Measurements from ENCODE around the gene EEPD1. TPM values are rescaled to one million over a fixed set of nuclear protein-coding genes. Genes with fewer than 3 reads are reported as not detected.

EEPD1 gene
- total RNA-seq, 4 donors from 2014 or later, result 19.0 to 34.2 (median 20.8) TPM

DNA sequence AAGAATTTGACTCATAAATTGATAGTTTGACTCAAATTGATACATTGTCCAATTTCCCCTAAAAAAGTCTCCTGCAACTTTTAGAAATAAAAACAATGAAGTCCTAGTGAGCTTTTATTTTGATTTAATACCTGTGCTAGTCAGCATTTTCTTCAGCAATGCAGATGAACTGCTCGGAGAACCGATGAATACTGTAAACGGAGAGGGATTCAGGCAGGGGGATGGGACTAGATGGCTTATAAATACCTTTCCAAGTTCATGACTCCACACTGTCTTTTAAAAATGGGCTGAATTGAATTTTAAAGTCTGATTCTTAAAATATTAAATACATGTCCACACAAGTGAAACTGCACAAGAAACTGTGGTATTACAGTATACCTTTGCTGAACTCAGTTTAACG, 12.7 kb downstream of the EEPD1 start:
- H3K4me3 ChIP-seq (ENCODE audit: low read depth, poor library complexity, severe bottlenecking), result no peak overlapping the region
- intact Hi-C loops (cut with DNase I; ENCODE audit: low total_unique reads), result no loop called here
- 93 to 96% methylated on average over 4 of the region's 4 CpGs for WGBS, 2 donors
- DNase-seq (ENCODE audit: low spot score in 2 of 2), result no peak
- no peak for TF ChIP-seq POLR2A (IDR thresholded peaks at IDR 0.05)

DNA sequence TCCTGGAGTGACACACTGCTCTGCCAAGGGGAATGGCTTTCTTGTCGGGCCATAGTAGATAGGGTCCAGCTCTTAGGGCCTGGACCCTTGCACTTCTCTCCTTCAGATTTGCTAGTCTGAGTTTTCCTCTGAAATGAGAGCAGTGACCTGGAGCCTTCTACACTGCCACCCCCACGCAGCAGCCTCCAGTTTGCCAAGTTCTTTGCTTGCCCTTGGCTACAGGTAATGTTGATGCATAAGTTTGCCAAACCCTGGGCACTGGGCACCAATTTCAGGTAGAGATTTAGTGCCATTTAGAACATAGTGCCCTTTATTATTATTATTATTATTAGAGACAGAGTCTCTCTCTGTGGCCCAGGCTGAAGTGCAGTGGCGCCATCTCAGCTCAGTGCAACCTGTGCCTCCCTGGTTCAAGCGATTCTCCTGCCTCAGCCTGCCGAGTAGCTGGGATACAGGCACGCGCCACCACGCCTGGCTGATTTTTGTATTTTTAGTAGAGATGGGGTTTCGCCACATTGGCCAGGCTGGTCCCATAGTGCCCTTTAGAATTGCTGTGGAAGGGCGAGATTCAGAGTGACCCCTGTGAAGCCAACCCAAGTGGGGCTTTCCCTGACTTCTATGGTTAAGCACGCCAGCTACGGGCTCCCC, 14.5 kb downstream of the EEPD1 start:
- DNase-seq (ENCODE audit: low spot score in 2 of 2), result peak in 1 of 2 donors; percentile 42
- WGBS, 2 donors, result 81 to 91% methylated on average over 12 of the region's 12 CpGs
- intact Hi-C loops (cut with DNase I; ENCODE audit: low total_unique reads), result no loop called here

DNA sequence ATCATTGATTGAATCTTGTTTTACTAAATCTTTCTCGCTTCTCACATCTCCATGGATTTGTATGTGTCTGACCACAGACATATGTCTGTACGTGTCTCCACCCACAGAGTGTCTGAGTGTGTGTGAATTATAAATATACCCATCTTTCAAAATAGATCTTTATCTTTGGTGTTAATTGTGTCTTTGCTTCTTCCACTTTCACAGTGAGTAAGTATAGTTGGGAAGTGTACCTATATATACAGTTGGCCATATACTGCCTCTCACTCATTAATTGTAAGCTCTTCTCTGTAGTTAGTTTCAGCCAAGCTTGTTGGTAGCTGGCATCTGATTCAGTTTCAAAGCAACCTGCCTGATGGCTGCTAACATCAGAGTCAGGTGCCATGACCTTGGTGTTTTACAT, 18.4 kb downstream of the EEPD1 start:
- intact Hi-C loops (cut with DNase I; ENCODE audit: low total_unique reads), result no loop called here

More for the DNA sequence above, 14.5 kb downstream of the EEPD1 start:
- no peak overlapping the region for H3K4me3 ChIP-seq (ENCODE audit: low read depth, poor library complexity, severe bottlenecking)
- TF ChIP-seq POLR2A (IDR thresholded peaks at IDR 0.05), result no peak
- TF ChIP-seq, protein P1, sequence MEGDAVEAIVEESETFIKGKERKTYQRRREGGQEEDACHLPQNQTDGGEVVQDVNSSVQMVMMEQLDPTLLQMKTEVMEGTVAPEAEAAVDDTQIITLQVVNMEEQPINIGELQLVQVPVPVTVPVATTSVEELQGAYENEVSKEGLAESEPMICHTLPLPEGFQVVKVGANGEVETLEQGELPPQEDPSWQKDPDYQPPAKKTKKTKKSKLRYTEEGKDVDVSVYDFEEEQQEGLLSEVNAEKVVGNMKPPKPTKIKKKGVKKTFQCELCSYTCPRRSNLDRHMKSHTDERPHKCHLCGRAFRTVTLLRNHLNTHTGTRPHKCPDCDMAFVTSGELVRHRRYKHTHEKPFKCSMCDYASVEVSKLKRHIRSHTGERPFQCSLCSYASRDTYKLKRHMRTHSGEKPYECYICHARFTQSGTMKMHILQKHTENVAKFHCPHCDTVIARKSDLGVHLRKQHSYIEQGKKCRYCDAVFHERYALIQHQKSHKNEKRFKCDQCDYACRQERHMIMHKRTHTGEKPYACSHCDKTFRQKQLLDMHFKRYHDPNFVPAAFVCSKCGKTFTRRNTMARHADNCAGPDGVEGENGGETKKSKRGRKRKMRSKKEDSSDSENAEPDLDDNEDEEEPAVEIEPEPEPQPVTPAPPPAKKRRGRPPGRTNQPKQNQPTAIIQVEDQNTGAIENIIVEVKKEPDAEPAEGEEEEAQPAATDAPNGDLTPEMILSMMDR (IDR thresholded peaks at IDR 0.05), result no peak

DNA sequence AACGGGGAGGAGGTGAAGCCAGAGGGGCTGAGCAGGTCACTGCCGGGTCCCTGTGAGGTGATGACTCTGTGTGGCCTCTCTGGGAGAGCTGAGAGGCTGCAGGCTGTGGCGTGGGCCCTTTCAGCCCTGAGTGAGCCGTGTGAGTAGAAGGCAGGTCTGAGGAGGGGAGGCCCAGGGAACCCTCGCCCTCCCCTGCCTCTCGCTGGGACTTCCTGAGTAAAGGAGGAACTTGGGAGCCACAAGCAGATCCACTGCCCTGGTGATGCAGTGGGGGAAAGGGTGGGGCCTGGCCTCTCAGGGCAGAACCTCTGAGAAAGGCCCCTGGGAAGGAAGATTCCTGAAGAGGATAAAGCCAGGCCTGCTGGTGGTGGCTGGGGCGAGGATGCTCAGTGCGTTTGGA, 22.8 kb downstream of the EEPD1 start:
- DNase-seq (ENCODE audit: low spot score in 2 of 2), result peak; percentile 56 to 89
- intact Hi-C loops (cut with DNase I; ENCODE audit: low total_unique reads), result no loop called here
- WGBS, 2 donors, result 64 to 76% methylated on average over 4 to 8 of the region's 8 CpGs
- no peak for TF ChIP-seq POLR2A (IDR thresholded peaks at IDR 0.05)
- TF ChIP-seq, protein P1 (IDR thresholded peaks at IDR 0.05), result no peak
- H3K4me3 ChIP-seq (ENCODE audit: low read depth, poor library complexity, severe bottlenecking), result no peak overlapping the region

More for the DNA sequence above, 18.4 kb downstream of the EEPD1 start:
- 25 to 35% methylated on average over 2 of the region's 2 CpGs for WGBS, 2 donors
- H3K4me3 ChIP-seq (ENCODE audit: low read depth, poor library complexity, severe bottlenecking), result no peak overlapping the region
- no peak for DNase-seq (ENCODE audit: low spot score in 2 of 2)
- TF ChIP-seq POLR2A (IDR thresholded peaks at IDR 0.05), result no peak
- TF ChIP-seq, protein P1 (IDR thresholded peaks at IDR 0.05), result no peak

DNA sequence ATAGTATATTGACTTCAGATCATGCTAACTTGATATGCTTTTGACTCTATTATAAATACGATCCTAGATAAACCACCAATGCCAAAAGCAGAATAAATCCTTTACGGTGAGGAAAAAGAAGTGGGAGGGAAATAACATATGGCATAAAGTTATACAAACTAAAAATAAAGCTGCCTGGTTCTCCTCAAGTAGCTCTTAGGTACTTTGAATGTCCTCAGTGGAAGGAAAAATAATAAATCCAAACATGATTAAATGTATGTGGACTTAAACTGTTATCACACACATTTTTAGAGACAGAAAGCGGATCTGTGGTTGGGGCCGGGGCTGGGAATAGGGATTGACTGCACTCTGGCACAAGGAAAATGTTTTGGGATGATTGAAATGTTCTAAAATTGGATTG, 23.6 kb downstream of the EEPD1 start:
- no peak for TF ChIP-seq POLR2A (IDR thresholded peaks at IDR 0.05)
- TF ChIP-seq, protein P1 (IDR thresholded peaks at IDR 0.05), result no peak
- 70 to 77% methylated on average over 4 of the region's 4 CpGs for WGBS, 2 donors
- intact Hi-C loops (cut with DNase I; ENCODE audit: low total_unique reads), result no loop called here
- DNase-seq (ENCODE audit: low spot score in 2 of 2), result no peak
- no peak overlapping the region for H3K4me3 ChIP-seq (ENCODE audit: low read depth, poor library complexity, severe bottlenecking)

DNA sequence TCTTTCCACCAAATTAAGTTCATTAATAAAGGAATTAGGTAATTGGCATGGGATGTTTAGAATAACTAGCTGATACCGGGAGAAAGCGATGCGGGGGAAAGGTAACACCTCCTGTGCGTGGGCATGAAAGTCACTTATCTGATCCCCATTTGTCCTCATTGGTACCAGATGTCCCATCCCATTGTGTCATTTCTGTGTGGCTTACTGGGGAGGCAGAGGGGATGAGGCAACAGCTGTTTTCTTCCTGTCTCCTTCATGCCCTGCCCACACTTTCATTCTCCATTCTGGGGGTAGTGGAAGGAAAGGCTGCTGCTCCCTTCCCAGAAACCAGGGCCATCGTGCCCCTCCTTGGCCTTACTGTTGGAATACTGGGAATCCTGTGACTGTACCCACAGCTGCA, 27.1 kb downstream of the EEPD1 start:
- H3K4me3 ChIP-seq (ENCODE audit: low read depth, poor library complexity, severe bottlenecking), result no peak overlapping the region
- TF ChIP-seq, protein P1 (IDR thresholded peaks at IDR 0.05), result no peak
- no peak for TF ChIP-seq POLR2A (IDR thresholded peaks at IDR 0.05)
- intact Hi-C loops (cut with DNase I; ENCODE audit: low total_unique reads), result loop anchor here (10.0 kb wide), 1 partner anchor 105 kb away; no protein-coding TSS in a partner anchor
- whole genome bisulfite sequencing, 2 donors, result 76 to 95% methylated on average over 5 of the region's 5 CpGs
- DNase-seq (ENCODE audit: low spot score in 2 of 2), result no peak
